Measurements from ENCODE around the gene GBGT1. TPM values are rescaled to one million over a fixed set of nuclear protein-coding genes. Genes with fewer than 3 reads are reported as not detected.

The GBGT1 gene
- polyA plus RNA-seq, 1 of the 3 experiments (the other 2 are of a cell fraction) = 0.51 TPM

GRCh38 chr9:133140606-133141005 is 23.1 kb downstream of the GBGT1 start:
- Histone ChIP-seq H3K4me1 (ENCODE audit: control insufficient read depth in 1 of 2, insufficient read depth in 2 of 2, low read depth in 1 of 2, low read length in 1 of 2) (peaks cover 4 to 64% of the 10 kb centered on the region in 2 experiments; a peak in 3 of 4 replicates), H3K9ac (no peak overlapping the region), H3K9me2 (no peaks in the 10 kb centered on the region), H3K9me3 (no peaks in the 10 kb centered on the region), H3K27ac (ENCODE audit: low read depth in 2 of 2, low read length in 1 of 2) (no peak overlapping the region; a peak in 1 of 4 replicates), H3F3A (replicated peaks; ENCODE audit: insufficient read depth) (peaks cover 10% of the 10 kb centered on the region), H3K36me3 (replicated peaks in 1 of 2; ENCODE audit: control insufficient read depth in 1 of 2, insufficient read depth in 2 of 2, low read length in 1 of 2) (no peaks in the 10 kb centered on the region), H3K4me3 (ENCODE audit: low read depth in 2 of 2, low read length in 1 of 2) (no peak overlapping the region), H2AFZ (ENCODE audit: low read depth) (no peak overlapping the region), H3K79me2 (ENCODE audit: insufficient read depth) (peaks cover 30% of the 10 kb centered on the region; the same call in 1 of the 2 replicates), H3K27me3 (ENCODE audit: insufficient read depth) (no peaks in the 10 kb centered on the region), H4K20me1 (ENCODE audit: insufficient read depth) (peaks cover 74% of the 10 kb centered on the region), H3K4me2 (no peak overlapping the region)
- POLR2A ChIA-PET = no interaction called here
- WGBS (ENCODE audit: low lambda C conversion rate) = 57% methylated on average over 2 of the region's 14 CpGs
- CTCF ChIA-PET = interaction anchor here (3.4 to 12.1 kb wide), 2 partner anchors 5 to 38 kb away, joined by 15 to 163 read pairs; no protein-coding TSS in a partner anchor
- TF ChIP-seq FOXJ3 (CRISPR knock-in tag; IDR thresholded peaks at IDR 0.05) (no peak), GABPA (IDR thresholded peaks at IDR 0.05; ENCODE audit: low read depth) (no peak), EZH2phosphoT487 (IDR thresholded peaks at IDR 0.05; ENCODE audit: borderline replicate concordance, low read depth) (no peak), SIN3A (IDR thresholded peaks at IDR 0.05; ENCODE audit: borderline replicate concordance, low read depth, low read length) (no peak), CTCF (IDR thresholded peaks at IDR 0.05) (no peak), RFX5 (IDR thresholded peaks at IDR 0.05; ENCODE audit: low read length) (no peak), MXI1 (IDR thresholded peaks at IDR 0.05; ENCODE audit: low read depth, low read length) (no peak), RXRA (IDR thresholded peaks at IDR 0.05; ENCODE audit: borderline replicate concordance, low read depth) (no peak), TEAD4 (IDR thresholded peaks at IDR 0.05; ENCODE audit: borderline replicate concordance, insufficient read depth) (no peak), NFIC (IDR thresholded peaks at IDR 0.05; ENCODE audit: borderline replicate concordance) (no peak)
- TF ChIP-seq, protein P1, sequence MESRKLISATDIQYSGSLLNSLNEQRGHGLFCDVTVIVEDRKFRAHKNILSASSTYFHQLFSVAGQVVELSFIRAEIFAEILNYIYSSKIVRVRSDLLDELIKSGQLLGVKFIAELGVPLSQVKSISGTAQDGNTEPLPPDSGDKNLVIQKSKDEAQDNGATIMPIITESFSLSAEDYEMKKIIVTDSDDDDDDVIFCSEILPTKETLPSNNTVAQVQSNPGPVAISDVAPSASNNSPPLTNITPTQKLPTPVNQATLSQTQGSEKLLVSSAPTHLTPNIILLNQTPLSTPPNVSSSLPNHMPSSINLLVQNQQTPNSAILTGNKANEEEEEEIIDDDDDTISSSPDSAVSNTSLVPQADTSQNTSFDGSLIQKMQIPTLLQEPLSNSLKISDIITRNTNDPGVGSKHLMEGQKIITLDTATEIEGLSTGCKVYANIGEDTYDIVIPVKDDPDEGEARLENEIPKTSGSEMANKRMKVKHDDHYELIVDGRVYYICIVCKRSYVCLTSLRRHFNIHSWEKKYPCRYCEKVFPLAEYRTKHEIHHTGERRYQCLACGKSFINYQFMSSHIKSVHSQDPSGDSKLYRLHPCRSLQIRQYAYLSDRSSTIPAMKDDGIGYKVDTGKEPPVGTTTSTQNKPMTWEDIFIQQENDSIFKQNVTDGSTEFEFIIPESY (IDR thresholded peaks at IDR 0.05; ENCODE audit: borderline replicate concordance, low read depth) = no peak
- TF ChIP-seq, protein P2, sequence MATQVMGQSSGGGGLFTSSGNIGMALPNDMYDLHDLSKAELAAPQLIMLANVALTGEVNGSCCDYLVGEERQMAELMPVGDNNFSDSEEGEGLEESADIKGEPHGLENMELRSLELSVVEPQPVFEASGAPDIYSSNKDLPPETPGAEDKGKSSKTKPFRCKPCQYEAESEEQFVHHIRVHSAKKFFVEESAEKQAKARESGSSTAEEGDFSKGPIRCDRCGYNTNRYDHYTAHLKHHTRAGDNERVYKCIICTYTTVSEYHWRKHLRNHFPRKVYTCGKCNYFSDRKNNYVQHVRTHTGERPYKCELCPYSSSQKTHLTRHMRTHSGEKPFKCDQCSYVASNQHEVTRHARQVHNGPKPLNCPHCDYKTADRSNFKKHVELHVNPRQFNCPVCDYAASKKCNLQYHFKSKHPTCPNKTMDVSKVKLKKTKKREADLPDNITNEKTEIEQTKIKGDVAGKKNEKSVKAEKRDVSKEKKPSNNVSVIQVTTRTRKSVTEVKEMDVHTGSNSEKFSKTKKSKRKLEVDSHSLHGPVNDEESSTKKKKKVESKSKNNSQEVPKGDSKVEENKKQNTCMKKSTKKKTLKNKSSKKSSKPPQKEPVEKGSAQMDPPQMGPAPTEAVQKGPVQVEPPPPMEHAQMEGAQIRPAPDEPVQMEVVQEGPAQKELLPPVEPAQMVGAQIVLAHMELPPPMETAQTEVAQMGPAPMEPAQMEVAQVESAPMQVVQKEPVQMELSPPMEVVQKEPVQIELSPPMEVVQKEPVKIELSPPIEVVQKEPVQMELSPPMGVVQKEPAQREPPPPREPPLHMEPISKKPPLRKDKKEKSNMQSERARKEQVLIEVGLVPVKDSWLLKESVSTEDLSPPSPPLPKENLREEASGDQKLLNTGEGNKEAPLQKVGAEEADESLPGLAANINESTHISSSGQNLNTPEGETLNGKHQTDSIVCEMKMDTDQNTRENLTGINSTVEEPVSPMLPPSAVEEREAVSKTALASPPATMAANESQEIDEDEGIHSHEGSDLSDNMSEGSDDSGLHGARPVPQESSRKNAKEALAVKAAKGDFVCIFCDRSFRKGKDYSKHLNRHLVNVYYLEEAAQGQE (IDR thresholded peaks at IDR 0.05; ENCODE audit: low read depth, low read length) = no peak
- no peak for DNase-seq
